Neural crest cell (in vitro differentiated cells): ENCODE results near the gene ENOX1. TPM values are rescaled to one million over a fixed set of nuclear protein-coding genes. Genes with fewer than 3 reads are reported as not detected.

Experiments used
- DNase-seq: peaks from one replicate; pipeline ENCODE4 v3.0.0; 2021; ENCODE audit warnings: low read depth, mixed read lengths, low spot score
- H3K27ac Mint-ChIP-seq: one replicate; pipeline ENCODE4 v1.8.0; 2021; ENCODE audit warnings: mild to moderate bottlenecking, mixed read lengths; ENCODE audit not compliant: unreplicated experiment
- H3K27me3 Mint-ChIP-seq: 2 replicates; pipeline ENCODE4 v1.8.0; 2021; ENCODE audit warnings: low read depth, mild to moderate bottlenecking, mixed read lengths
- H3K36me3 Mint-ChIP-seq: 2 replicates; pipeline ENCODE4 v1.8.0; 2021; ENCODE audit warnings: low read depth, mild to moderate bottlenecking, mixed read lengths
- H3K4me1 Mint-ChIP-seq: 2 replicates; pipeline ENCODE4 v1.8.0; 2021; ENCODE audit warnings: mixed read lengths
- H3K4me3 Mint-ChIP-seq: one replicate; pipeline ENCODE4 v1.8.0; 2021; ENCODE audit warnings: mild to moderate bottlenecking, mixed read lengths
- H3K9me3 Mint-ChIP-seq: 2 replicates; pipeline ENCODE4 v1.8.0; 2021; ENCODE audit warnings: mixed read lengths
- CTCF ChIP-seq: fragments of 200-600 bp; sonication (generic); conservative IDR thresholded peaks from 2 replicates; pipeline ENCODE4 v1.5.0; 2021; ENCODE audit warnings: antibody characterized with exemption, mild to moderate bottlenecking
- total RNA-seq: library from RNA; stranded (reverse); gene quantifications from 2 replicates; pipeline ENCODE4 v1.2.1, GENCODE V29; 2021

The ENOX1 gene
- total RNA-seq, 1 donor from 2014 or later = 3.8 TPM

DNA sequence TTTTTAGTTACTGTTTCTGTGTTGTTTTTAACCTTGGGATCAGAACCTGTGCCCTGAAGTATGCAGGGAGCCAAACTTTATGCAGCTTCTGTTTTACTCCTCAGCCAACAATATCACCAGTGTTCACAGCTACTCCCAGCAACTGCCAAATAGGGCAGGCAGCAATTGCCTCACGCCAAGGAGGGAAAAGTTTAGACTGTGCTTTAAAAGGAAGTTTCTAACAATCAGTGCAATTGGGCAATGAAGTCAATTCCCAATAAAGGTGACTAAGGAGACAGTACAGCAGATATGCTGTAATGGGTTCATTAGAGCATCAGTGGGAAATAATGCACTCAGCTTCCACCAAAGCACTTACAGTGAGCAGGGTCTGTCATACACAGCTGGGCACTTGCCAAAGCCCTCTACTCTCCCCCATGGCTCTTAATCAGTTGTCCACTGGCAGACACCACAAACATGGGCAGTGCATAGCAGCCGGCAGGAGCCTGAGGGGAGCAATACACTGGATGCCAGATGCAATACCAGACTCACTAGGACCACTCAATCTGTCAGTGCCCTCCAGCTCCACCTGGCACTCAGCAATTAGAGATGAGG, 19.3 kb downstream of the ENOX1 start:
- Mint-ChIP-seq H3K27ac (no peak overlapping the region), H3K9me3 (no peaks in the 10 kb centered on the region), H3K4me3 (no peak overlapping the region), H3K27me3 (no peaks in the 10 kb centered on the region), H3K4me1 (peaks cover 21% of the 10 kb centered on the region), H3K36me3 (no peaks in the 10 kb centered on the region)
- TF ChIP-seq CTCF = no peak
- DNase-seq = no peak

DNA sequence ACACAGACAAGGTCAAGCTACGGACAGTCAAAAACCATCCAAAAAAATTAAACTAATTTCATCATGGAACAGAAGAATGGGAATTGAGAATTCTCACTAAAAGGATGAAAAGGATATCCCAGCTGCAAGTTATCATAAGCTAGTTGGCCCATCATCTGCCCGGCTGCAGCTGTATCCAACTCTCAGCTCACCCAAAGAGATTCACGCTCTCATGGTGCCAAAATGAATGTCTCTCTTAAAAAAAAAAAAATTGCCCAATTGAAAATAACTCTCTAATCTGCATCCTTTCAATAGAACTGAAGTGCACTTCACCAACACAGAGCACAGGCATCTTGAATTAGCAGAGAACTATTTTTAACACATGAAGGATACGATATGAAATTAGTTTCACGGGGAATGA, 20.0 kb downstream of the ENOX1 start:
- H3K4me1 Mint-ChIP-seq = peaks cover 21% of the 10 kb centered on the region
- H3K9me3 Mint-ChIP-seq = no peaks in the 10 kb centered on the region
- H3K27ac Mint-ChIP-seq = no peak overlapping the region
- no peak for DNase-seq
- no peak for TF ChIP-seq CTCF
- H3K27me3 Mint-ChIP-seq = no peaks in the 10 kb centered on the region
- no peak overlapping the region for H3K4me3 Mint-ChIP-seq
- no peaks in the 10 kb centered on the region for H3K36me3 Mint-ChIP-seq

DNA sequence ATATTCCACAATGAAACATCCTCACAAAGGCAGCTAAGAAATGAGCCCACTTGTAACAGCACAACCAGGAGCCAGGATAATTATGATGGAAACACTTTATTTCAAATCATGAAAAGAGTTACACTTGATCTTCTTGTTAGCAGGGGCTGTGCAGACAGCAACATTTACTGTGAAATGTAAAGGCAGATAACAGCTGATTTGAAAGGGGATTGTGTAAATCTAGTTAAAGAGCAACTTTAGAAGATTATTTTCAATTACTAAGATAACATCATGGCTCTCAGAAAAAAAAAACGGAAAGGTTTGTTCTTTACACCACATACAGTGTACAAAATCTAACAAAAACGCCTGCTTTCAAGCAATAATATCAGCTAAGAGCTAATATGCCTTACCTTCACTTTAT, 22.4 kb downstream of the ENOX1 start:
- H3K4me3 Mint-ChIP-seq = no peak overlapping the region
- H3K27me3 Mint-ChIP-seq = no peaks in the 10 kb centered on the region
- no peak overlapping the region for H3K27ac Mint-ChIP-seq
- H3K4me1 Mint-ChIP-seq = peaks cover 21% of the 10 kb centered on the region
- DNase-seq = no peak
- H3K9me3 Mint-ChIP-seq = no peaks in the 10 kb centered on the region
- H3K36me3 Mint-ChIP-seq = no peaks in the 10 kb centered on the region
- no peak for TF ChIP-seq CTCF

DNA sequence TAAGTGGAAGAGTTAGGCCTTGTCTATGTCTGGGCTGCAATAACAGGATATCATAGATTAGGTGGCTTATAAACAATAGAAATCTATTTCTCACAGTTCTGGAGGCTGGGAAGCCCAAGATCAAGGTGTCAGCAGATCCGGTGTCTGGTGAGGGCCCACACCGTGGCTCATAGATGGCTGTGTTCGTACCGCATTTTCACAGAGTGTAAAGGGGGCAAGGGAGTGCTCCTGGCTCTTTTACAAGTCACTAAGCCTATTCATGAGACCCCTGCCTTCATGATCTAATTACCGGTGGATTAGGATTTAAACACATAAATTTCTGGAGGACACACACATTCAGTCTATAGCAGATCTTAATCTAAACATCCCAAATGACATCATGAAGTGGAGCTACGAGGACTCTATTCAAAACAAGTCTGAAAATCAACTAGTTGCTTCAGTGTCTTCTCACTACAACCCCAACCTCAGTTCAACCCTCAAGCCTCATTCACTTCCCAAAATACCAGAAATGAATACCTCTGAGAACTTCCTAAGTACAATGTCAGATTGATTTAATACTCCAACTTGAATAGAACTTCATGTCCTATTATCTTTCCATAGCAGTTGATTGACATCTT, 23.5 kb downstream of the ENOX1 start:
- no peak for DNase-seq
- Mint-ChIP-seq H3K27me3 (no peaks in the 10 kb centered on the region), H3K4me3 (no peak overlapping the region), H3K36me3 (no peaks in the 10 kb centered on the region), H3K4me1 (peaks cover 21% of the 10 kb centered on the region), H3K9me3 (no peaks in the 10 kb centered on the region), H3K27ac (no peak overlapping the region)
- TF ChIP-seq CTCF = no peak

GRCh38 chr13:43761616-43762315, 25.0 kb downstream of the ENOX1 start:
- H3K9me3 Mint-ChIP-seq = no peaks in the 10 kb centered on the region
- peaks cover 11% of the 10 kb centered on the region for H3K4me1 Mint-ChIP-seq
- DNase-seq = no peak
- H3K27ac Mint-ChIP-seq = no peak overlapping the region
- no peak overlapping the region for H3K4me3 Mint-ChIP-seq
- H3K27me3 Mint-ChIP-seq = no peaks in the 10 kb centered on the region
- TF ChIP-seq CTCF = no peak
- H3K36me3 Mint-ChIP-seq = no peaks in the 10 kb centered on the region
